Mucosa of gallbladder (tissue), 1 donor: Measurements from ENCODE around the gene SYNGR2. TPM values are rescaled to one million over a fixed set of nuclear protein-coding genes. Genes with fewer than 3 reads are reported as not detected.
"Not testable (repeated sequence)": the region's sequence is repeated elsewhere in the genome, so short reads cannot be mapped to it uniquely, and the experiment has no call there.

Experiments
- DNase-seq: peaks from one replicate; pipeline ENCODE4 v3.0.0-alpha.2; 2020; ENCODE audit warnings: low spot score
- total RNA-seq: library from RNA; stranded (reverse); gene quantifications from one replicate; pipeline ENCODE4 v1.2.1, GENCODE V29; 2021
- donor health status: DM: no; HTN: no; CAD: no.

Gene SYNGR2
- total RNA-seq, 1 donor from 2014 or later, result 142 TPM

- DNase-seq, result no peak
These were observed 38.3 kb upstream of the SYNGR2 start for GRCh38 chr17:78130090-78130436.

DNA sequence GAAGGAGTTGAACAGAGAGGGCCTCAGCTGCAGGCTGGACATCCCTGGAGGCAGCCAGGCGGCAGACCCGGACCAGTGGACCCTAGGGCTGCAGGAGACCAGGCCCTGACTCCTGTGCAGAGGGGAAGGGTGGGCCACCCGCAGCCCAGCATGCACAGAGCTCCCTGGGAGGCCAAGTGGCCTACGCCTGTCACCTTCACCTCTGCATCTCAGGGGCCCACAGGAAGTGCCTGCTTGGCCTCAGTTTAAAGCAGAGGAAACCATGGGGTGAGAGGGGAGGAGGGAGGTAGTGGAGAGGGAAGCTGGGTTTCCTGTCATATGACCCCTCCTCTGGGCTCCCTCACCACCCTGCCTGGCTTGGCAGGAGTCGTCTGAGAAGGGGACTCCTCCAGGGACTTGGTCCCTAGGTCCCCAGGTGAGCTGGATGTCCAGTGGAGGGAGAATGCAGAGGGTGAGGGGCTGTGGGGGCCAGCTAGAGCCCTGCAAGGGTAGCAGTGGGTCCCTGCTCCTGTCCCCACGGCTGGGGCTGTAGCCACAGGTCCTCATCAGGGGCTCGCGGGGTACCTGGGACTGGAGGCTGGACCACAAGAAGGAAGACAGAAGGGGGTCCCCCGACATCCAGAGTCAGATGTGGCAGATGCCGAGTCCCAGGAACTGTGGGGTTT, 37.8 kb upstream of the SYNGR2 start, which contains the start of gene TMC8:
TSS of gene TMC8 (plus strand) at position 335 of the 665 bp plus-strand sequence. CDS start 818 bp downstream, outside the sequence.
- DNase-seq, result peak; percentile 49

DNA sequence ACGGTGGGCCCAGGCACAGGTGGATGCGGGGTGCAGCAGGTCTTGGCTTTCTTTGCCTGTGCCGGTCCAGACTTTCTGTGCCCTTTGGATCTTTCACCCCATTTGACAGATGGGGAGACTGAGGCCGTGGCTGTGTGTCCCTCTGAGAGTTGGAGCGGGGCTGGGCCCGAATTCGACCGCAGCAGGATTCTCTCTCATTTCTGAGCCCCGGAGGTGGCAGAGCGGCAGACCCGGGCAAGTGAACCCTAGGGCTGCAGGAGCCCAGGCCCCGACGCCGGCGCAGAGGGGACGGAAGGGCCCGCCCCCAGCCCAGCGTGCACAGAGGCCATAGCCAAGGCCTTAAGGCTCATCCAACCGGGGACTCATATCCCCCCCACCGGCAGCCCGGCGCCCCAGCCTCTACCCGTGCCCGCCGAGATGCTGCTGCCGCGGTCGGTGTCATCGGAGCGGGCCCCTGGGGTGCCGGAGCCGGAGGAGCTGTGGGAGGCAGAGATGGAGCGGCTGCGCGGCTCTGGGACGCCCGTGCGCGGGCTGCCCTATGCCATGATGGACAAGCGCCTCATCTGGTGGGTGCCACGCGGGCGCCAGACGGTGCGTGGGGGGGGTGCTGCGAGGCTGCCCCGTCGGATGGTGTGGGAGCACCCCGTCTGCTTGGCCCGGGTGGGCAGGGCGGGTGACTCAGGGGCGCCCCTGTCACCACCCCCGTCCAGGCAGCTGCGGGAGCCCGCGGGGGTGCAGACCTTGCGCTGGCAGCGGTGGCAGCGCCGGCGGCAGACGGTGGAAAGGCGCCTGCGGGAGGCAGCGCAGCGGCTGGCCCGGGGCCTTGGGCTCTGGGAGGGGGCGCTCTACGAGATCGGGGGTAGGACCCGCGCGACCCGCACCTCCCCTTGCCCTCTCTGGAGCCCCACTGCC, 37.0 kb upstream of the SYNGR2 start:
- DNase-seq, result no peak

DNA sequence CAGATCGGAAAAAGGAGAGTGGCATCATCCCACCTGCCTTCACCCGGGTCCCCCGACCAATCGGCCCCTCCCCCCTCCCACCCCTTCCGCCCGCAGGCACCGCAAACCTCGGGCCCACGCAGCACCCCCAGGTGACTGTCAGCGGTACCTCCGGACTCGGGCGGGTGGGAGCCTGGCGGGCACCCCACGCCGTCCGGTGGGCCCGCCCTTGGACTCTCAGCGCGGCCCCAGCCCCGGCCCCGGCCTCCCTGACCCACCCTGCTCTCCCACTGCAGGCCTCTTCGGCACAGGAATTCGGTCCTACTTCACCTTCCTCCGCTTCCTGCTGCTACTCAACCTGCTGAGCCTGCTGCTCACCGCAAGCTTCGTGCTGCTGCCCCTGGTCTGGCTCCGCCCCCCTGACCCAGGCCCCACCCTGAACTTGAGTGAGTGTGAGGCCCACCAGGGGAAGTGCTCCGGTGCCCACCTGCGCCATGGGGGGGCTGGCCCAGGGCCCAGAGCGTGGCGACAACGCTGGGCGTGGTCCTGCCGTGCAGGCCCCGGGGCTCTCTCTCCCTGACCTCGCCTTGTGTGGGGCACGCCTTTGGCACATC, 36.2 kb upstream of the SYNGR2 start:
- no peak for DNase-seq

DNA sequence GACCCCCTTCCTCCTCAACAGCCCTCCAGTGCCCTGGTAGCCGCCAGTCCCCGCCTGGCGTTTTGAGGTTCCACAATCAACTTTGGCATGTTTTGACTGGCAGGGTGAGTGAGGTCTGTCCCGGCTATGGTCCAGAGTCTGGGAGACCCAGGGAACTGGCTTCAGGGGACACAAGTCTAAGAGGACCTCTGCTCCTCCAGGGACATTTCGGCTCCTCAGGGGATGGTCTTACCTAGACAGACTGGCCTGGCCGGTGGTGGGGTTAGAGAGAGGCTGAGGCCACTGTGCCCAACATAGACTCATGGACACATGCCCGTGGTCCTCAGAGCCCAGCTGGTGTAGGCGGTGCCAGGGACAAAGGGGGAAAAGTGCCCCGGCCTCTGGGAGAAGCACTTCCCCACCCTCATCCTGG, 35.6 kb upstream of the SYNGR2 start:
- DNase-seq, result no peak

GRCh38 chr17:78133179-78133951, 35.0 kb upstream of the SYNGR2 start:
- DNase-seq, result no peak

DNA sequence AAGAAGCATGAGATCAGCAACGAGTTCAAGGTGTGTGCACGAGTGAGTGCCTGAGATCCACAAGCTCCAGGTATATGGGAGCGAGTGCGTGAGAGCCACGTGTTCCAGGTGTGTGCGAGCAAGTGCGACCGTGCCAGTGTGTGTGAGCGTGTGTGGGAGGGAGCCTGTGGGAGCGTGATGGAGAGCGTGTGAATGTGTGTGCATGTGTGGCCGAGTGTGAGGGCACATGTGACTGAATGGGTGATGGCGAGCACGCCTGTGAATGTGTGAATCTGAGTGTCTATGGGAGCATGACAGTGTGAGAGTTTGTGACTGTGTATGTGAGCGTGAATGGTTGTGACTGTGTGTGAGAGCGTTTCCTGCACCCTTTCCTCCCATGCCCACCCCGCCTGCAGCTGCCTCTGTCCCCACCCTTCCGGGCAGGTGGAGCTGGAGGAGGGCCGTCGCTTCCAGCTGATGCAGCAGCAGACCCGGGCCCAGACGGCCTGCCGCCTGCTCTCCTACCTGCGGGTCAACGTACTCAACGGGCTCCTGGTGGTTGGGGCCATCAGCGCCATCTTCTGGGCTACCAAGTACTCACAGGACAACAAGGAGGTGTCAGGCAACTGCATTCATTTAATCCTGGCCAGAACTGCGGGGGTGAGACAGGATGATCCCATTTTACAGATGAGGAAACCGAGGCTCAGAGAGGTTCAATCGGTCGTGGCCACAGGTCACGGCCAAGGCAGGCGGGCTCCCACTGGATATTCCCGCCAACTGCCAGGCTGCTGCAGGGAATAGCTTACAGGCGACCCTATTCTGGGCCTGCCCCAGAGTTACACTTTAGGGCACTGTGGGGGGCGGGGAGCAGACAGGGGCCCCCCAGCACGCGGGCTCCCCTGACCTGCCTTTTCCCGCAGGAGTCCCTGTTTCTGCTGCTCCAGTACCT, 34.1 kb upstream of the SYNGR2 start:
- peak; percentile 67 for DNase-seq

DNA sequence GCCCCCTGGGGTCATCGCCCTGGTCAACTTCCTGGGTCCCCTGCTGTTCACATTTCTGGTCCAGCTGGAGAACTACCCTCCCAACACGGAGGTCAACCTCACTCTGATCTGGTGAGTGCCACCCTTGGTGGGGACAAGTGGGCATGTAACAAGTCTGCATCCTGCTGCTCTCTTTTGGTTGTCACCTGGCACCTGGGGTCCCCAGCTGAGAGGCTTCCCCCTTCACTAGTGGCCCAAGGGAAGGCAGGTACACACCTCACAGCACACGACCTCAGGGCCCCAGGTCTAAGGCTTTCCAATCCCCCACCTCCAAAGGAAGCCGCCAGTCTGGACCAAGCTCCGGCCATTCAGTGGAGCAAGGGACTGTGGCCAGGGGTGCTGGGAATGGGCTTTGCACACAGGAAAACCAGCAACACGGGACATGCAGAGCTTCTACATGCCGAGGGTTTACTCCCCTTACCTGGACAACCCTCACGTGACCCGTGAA, 33.4 kb upstream of the SYNGR2 start:
- no peak for DNase-seq

GRCh38 chr17:78135858-78136500, 32.4 kb upstream of the SYNGR2 start:
- DNase-seq, result no peak

GRCh38 chr17:78137392-78138203, 30.8 kb upstream of the SYNGR2 start:
- DNase-seq, result no peak

DNA sequence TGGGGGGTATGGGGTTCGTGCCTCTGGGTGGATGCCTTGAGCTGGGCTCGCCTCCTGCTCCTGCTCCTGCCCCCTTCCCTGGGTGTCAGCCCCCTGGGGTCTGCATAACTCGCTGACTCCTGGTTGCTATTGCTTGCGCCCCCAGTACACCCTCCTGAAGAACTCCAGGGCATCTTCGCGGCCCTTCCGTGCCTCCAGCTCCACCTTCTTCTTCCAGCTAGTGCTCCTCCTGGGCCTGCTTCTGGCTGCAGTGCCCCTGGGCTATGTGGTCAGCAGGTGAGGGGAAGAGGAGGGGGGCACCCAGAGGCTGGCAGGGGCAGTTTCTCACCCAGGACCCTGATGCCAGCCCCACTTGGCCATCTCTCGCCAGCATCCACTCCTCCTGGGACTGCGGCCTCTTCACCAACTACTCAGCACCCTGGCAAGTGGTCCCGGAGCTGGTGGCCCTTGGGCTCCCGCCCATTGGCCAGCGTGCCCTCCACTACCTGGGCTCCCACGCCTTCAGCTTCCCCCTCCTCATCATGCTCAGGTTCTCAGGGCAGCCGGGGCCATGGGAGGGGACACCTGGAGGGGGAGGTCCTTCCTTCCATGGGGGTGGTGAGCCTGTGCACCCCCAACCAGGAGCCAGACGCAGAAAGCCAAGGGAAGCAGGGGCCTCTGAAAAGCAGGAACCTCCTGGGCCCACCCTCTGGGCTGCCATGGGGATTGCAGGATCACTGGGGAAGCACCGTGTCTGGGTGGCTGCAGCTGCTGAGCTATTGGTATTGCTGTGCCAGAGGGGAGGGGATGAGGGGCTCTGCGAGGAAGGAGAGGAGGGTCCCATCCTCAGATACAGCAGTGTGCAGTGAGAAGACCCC, 29.9 kb upstream of the SYNGR2 start:
- DNase-seq, result no peak

- not testable (repeated sequence) for DNase-seq
These were observed 28.6 kb upstream of the SYNGR2 start for GRCh38 chr17:78139861-78140168.

GRCh38 chr17:78140169-78141051, 28.0 kb upstream of the SYNGR2 start:
- DNase-seq, result peak; percentile 91

GRCh38 chr17:78141437-78142118, 26.8 kb upstream of the SYNGR2 start:
- no peak for DNase-seq

DNA sequence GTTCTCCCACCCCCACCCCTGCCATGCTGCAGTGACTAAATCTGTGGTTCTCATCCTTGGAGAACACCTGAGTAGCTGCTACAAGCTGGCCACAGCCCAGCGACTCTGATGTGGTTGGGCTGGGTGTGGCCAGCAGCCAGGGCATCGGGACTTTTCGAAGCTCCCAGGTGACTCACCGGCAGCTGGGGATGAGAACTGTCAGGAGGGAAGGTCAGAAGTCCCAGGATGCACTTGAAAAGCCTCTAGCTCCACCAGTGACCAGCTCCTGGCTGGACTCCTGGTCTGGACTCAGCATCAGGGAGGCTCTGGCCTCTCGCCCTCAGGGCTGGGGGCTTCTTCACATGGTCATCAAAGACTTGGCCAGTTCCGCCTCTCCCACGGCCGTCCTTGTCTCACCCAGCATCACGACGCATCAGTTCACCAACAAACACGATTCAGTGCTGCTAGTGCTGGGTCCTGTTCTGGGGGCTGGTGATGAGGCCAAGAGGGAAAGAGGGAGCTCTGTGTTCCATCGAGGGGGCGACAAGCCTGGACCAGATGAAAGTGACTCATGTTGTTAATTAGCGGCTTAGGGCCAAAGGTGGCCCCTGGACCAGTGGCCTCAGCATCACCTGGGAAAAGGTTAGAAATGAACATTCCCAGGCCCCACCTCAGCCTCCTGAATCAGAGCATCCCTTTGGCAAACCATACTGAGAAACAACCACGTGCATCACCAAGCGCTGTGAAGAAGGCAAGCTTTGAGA, 26.1 kb upstream of the SYNGR2 start:
- peak; percentile 64 for DNase-seq
